Astrocyte of the cerebellum (primary cell): ENCODE measurements around the gene FLT4.

ENCODE experiments used
- DNase-seq: peaks from one replicate; pipeline ENCODE4 v3.0.0-alpha.2; 2011; ENCODE audit warnings: low read depth
- H3K4me3 ChIP-seq: 2 replicates; pipeline ENCODE4 v1.5.1; 2011; ENCODE audit warnings: mild to moderate bottlenecking, low read depth, low read length, moderate library complexity
- CTCF ChIP-seq: IDR thresholded peaks from 2 replicates; pipeline ENCODE4 v1.5.1; 2012; ENCODE audit warnings: low read length, low read depth, moderate library complexity, mild to moderate bottlenecking; ENCODE audit errors: missing control alignments
- in situ Hi-C: cut with HindIII; loops from 2 replicates; pipeline ENCODE4 v1.10.0; 2017; ENCODE audit warnings: low sequenced_read_pairs

Gene FLT4

GRCh38 chr5:180568914-180569313, 80.5 kb downstream of the FLT4 start:
- no peak overlapping the region for H3K4me3 ChIP-seq
- no peak for TF ChIP-seq CTCF
- no peak for DNase-seq
- in situ Hi-C loops = no loop called here

GRCh38 chr5:180563994-180564393, 85.4 kb downstream of the FLT4 start:
- TF ChIP-seq CTCF = no peak
- no peak for DNase-seq
- in situ Hi-C loops = no loop called here
- no peak overlapping the region for H3K4me3 ChIP-seq

- in situ Hi-C loops = no loop called here
- TF ChIP-seq CTCF = no peak
- no peak for DNase-seq
- H3K4me3 ChIP-seq = no peak overlapping the region
Observed at GRCh38 chr5:180558232-180558631, 91.2 kb downstream of the FLT4 start.

- no peak for TF ChIP-seq CTCF
- DNase-seq = no peak
- in situ Hi-C loops = no loop called here
- no peak overlapping the region for H3K4me3 ChIP-seq
Observed at GRCh38 chr5:180557217-180557809, 92.1 kb downstream of the FLT4 start.

- no peak for DNase-seq
- no peak for TF ChIP-seq CTCF
- no peak overlapping the region for H3K4me3 ChIP-seq
- in situ Hi-C loops = no loop called here
Observed at GRCh38 chr5:180555168-180555921, 94.1 kb downstream of the FLT4 start.

GRCh38 chr5:180553530-180553929, 95.9 kb downstream of the FLT4 start:
- DNase-seq = no peak
- no peak for TF ChIP-seq CTCF
- in situ Hi-C loops = no loop called here
- no peak overlapping the region for H3K4me3 ChIP-seq
